B cell (primary cell): ENCODE data around the gene RAB22A. TPM values are rescaled to one million over a fixed set of nuclear protein-coding genes. Genes with fewer than 3 reads are reported as not detected.

Source experiments
- ATAC-seq: fragments of 200-7000 bp; cut with Tn5 transposase; one replicate; pipeline ENCODE4 v1.10.0; 2021; ENCODE audit warnings: low read depth, mild to moderate bottlenecking, moderate number of reproducible peaks, moderate library complexity
- CTCF ChIA-PET: fragments of 350-600 bp; sonication (Branson Sonifier 250); formaldehyde crosslinking; loops from one replicate; lab custom pipeline; 2021; ENCODE audit warnings: antibody characterized with exemption, inconsistent platforms; lab: Charles Lee
- POLR2A ChIA-PET: fragments of 350-600 bp; sonication (Branson Sonifier 250); formaldehyde crosslinking; loops from one replicate; lab custom pipeline; 2021; ENCODE audit warnings: antibody characterized with exemption; lab: Charles Lee
- DNase-seq: peaks from one replicate; pipeline ENCODE4 v3.0.0; 2013
- H2AFZ ChIP-seq: 2 replicates; pipeline ENCODE4 v1.6.1; 2012; ENCODE audit warnings: mild to moderate bottlenecking, low read depth, low read length; ENCODE audit not compliant: insufficient read depth, poor library complexity, severe bottlenecking
- H3K27ac ChIP-seq, 2 donors: 1 replicate in 1 of 2; 2 replicates in 1 of 2; pipeline ENCODE4 v1.5.1; 2012 to 2013; ENCODE audit warnings: low read length in 2 of 2, mild to moderate bottlenecking in 2 of 2, moderate library complexity in 1 of 2
- H3K27me3 ChIP-seq, 4 experiments: fragments of 200-600 bp in 1 of 4; sonication (generic) in 1 of 4; replicated peaks in 1 of 4; 1 replicate in 2 of 4; 2 replicates in 2 of 4; pipeline versions ENCODE4 v1.6.1 to v1.7.0; 2013 to 2016; ENCODE audit warnings: low read length in 3 of 4, mild to moderate bottlenecking in 2 of 4, mixed read lengths in 1 of 4, moderate library complexity in 1 of 4; ENCODE audit not compliant: insufficient read depth in 4 of 4, control insufficient read depth in 3 of 4; ENCODE audit errors: control extremely low read depth in 1 of 4
- H3K36me3 ChIP-seq, 2 experiments: replicated peaks in 1 of 2; 1 replicate in 1 of 2; 2 replicates in 1 of 2; pipeline versions ENCODE4 v1.6.1 to v1.7.1; 2013; ENCODE audit warnings: low read length in 1 of 2; ENCODE audit not compliant: insufficient read depth in 2 of 2, control insufficient read depth in 1 of 2; ENCODE audit errors: control extremely low read depth in 1 of 2, extremely low read depth in 1 of 2
- H3K4me1 ChIP-seq, 2 donors: fragments of 200-600 bp in 1 of 2; sonication (generic) in 1 of 2; 1 replicate in 1 of 2; 2 replicates in 1 of 2; pipeline versions ENCODE4 v1.5.1 to v1.6.1; 2013 to 2017; ENCODE audit warnings: low read length in 2 of 2; ENCODE audit not compliant: control insufficient read depth in 2 of 2, insufficient read depth in 2 of 2
- H3K4me2 ChIP-seq: replicated peaks from 2 replicates; pipeline ENCODE3; 2012; ENCODE audit warnings: mild to moderate bottlenecking, low read depth, low read length; ENCODE audit not compliant: poor library complexity, severe bottlenecking
- H3K4me3 ChIP-seq, 5 experiments: fragments of 200-600 bp in 1 of 5; sonication (generic) in 1 of 5; 1 replicate in 3 of 5; 2 replicates in 2 of 5; pipeline versions ENCODE4 v1.5.1 to v1.7.0; 2011 to 2016; ENCODE audit warnings: low read length in 4 of 5, mild to moderate bottlenecking in 4 of 5, low read depth in 2 of 5, control low read depth in 1 of 5, moderate library complexity in 1 of 5; ENCODE audit not compliant: insufficient read depth in 1 of 5; ENCODE audit errors: control extremely low read depth in 1 of 5, extremely low read depth in 1 of 5
- H3K79me2 ChIP-seq: fragments of 200-600 bp; sonication (generic); one replicate; pipeline ENCODE4 v1.6.0; 2016; ENCODE audit warnings: low read length; ENCODE audit not compliant: control insufficient read depth, insufficient read depth
- H3K9ac ChIP-seq: fragments of 200-600 bp; sonication (generic); 2 replicates; pipeline ENCODE4 v1.6.1; 2017; ENCODE audit warnings: mild to moderate bottlenecking, low read length, moderate library complexity
- H3K9me3 ChIP-seq, 3 donors: one replicate each; pipeline versions ENCODE4 v1.6.1 to v1.7.1; 2013; ENCODE audit warnings: low read length in 2 of 3; ENCODE audit not compliant: control insufficient read depth in 2 of 3, insufficient read depth in 1 of 3; ENCODE audit errors: control extremely low read depth in 1 of 3
- H4K20me1 ChIP-seq: 2 replicates; pipeline ENCODE4 v1.6.0; 2012; ENCODE audit warnings: mild to moderate bottlenecking, low read length; ENCODE audit not compliant: insufficient read depth, control insufficient read depth, poor library complexity, severe bottlenecking
- H3K27ac Mint-ChIP-seq: one replicate; pipeline ENCODE4 v1.8.0; 2021; ENCODE audit warnings: mixed read lengths
- H3K27me3 Mint-ChIP-seq: one replicate; pipeline ENCODE4 v1.8.0; 2021; ENCODE audit warnings: mixed read lengths
- H3K4me1 Mint-ChIP-seq: one replicate; pipeline ENCODE4 v1.8.0; 2021; ENCODE audit warnings: mixed read lengths
- H3K4me3 Mint-ChIP-seq: one replicate; pipeline ENCODE4 v1.8.0; 2021; ENCODE audit warnings: mixed read lengths
- H3K9me3 Mint-ChIP-seq: one replicate; pipeline ENCODE4 v1.8.0; 2022; ENCODE audit warnings: mixed read lengths; ENCODE audit not compliant: insufficient read depth
- EZH2 ChIP-seq: IDR thresholded peaks from 2 replicates; pipeline ENCODE4 v1.6.1; 2012; ENCODE audit warnings: borderline replicate concordance, low read depth, mild to moderate bottlenecking, moderate library complexity, low read length; ENCODE audit not compliant: insufficient read depth, poor library complexity, severe bottlenecking
- WGBS: methylation state at CpG from one replicate; pipeline ENCODE4 v1.1.5; 2013; ENCODE audit warnings: missing lambda C conversion rate; ENCODE audit not compliant: insufficient coverage; 5-methylcytosine and 5-hydroxymethylcytosine counted together
- intact Hi-C: fragments of 100-400 bp; cut with micrococcal nuclease; formaldehyde crosslinking; loops from one replicate; pipeline ENCODE4 v1.10.0; 2022
- polyA plus RNA-seq: library from polyadenylated mRNA; depleted of rRNA; stranded (reverse); fragments of >200 nt; gene quantifications from 2 replicates; pipeline ENCODE4 v1.2.3, GENCODE V29; 2012
- total RNA-seq, 2 donors: library from RNA; stranded (reverse); fragments of 120-200 nt in 1 of 2; gene quantifications; 1 replicate in 1 of 2; 2 replicates in 1 of 2; pipeline versions ENCODE4 v1.2.3 to v1.2.4, GENCODE V29; 2013 to 2022
- TF ChIP-seq, protein P1 (sequence below): fragments of 200-600 bp; IDR thresholded peaks from one replicate; pipeline ENCODE4 v1.8.0; 2022; ENCODE audit warnings: antibody characterized with exemption, mild to moderate bottlenecking

RAB22A gene
- total and polyA plus RNA-seq, 2 donors (not counting 1 experiment from before 2014, with no cell fraction given) = 7.5 to 21.1 TPM

DNA sequence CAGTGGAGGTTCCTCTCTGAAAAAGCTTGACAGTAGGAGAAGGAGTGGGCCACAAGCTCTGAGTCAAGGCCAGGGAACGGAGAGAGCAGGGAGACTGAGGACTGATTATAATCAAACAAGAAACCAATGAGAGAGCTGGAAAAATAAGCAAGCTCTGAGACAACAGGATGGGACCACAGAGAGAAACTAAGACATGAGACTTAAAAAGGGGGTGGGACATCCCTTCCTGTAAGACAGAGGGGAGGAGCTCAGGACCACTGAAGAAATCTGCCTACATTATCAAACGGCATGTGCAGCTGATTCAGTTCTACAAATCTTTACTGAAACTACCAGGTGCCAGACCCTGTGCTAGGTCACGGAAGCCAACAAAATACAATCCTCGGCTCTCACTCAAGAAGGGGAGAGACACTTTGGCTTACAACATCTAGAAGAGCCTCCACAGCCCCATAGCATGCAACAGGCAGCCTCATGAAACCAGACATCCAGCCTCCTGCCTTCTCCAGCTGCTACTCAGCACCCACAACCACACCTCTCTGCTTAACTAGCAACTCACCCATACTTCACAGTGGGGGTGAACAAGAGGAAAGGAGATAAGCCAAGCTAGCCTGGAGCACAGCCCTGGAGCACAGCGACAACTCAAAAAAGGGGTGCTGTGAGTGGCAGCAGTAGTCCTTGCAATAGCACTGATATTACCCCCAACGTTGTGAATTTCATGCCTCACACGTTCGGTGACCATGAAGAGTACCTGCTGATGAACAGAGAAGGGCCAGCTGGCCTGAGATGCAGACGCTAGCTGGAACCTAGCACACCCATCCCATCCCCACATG, 41.9 kb upstream of the RAB22A start:
- Histone ChIP-seq H3K4me2 (no peak overlapping the region), H4K20me1 (peaks cover 6% of the 10 kb centered on the region), H3K4me1 (no peaks in the 10 kb centered on the region), H3K36me3 (peaks cover 0 to 81% of the 10 kb centered on the region in 2 experiments), H3K9me3 (no peaks in the 10 kb centered on the region), H3K27ac (no peak overlapping the region), H2AFZ (no peak overlapping the region), H3K4me3 (no peak overlapping the region), H3K27me3 (no peaks in the 10 kb centered on the region), H3K9ac (no peak overlapping the region), H3K79me2 (peaks cover 11% of the 10 kb centered on the region)
- intact Hi-C loops = no loop called here
- no peaks in the 10 kb centered on the region for H3K4me1 Mint-ChIP-seq
- no peaks in the 10 kb centered on the region for H3K9me3 Mint-ChIP-seq
- no peak for ATAC-seq
- ChIA-PET CTCF (interaction anchor here (0.6 kb wide), 1 partner anchor 28 kb away, joined by 7 read pairs; no protein-coding TSS in a partner anchor), POLR2A (no interaction called here)
- H3K27me3 Mint-ChIP-seq = no peaks in the 10 kb centered on the region
- H3K4me3 Mint-ChIP-seq = no peak overlapping the region
- no peak for TF ChIP-seq EZH2
- TF ChIP-seq, protein P1, sequence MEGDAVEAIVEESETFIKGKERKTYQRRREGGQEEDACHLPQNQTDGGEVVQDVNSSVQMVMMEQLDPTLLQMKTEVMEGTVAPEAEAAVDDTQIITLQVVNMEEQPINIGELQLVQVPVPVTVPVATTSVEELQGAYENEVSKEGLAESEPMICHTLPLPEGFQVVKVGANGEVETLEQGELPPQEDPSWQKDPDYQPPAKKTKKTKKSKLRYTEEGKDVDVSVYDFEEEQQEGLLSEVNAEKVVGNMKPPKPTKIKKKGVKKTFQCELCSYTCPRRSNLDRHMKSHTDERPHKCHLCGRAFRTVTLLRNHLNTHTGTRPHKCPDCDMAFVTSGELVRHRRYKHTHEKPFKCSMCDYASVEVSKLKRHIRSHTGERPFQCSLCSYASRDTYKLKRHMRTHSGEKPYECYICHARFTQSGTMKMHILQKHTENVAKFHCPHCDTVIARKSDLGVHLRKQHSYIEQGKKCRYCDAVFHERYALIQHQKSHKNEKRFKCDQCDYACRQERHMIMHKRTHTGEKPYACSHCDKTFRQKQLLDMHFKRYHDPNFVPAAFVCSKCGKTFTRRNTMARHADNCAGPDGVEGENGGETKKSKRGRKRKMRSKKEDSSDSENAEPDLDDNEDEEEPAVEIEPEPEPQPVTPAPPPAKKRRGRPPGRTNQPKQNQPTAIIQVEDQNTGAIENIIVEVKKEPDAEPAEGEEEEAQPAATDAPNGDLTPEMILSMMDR = no peak
- WGBS = 88% methylated on average over 8 of the region's 9 CpGs
- DNase-seq = no peak
- H3K27ac Mint-ChIP-seq = no peak overlapping the region

DNA sequence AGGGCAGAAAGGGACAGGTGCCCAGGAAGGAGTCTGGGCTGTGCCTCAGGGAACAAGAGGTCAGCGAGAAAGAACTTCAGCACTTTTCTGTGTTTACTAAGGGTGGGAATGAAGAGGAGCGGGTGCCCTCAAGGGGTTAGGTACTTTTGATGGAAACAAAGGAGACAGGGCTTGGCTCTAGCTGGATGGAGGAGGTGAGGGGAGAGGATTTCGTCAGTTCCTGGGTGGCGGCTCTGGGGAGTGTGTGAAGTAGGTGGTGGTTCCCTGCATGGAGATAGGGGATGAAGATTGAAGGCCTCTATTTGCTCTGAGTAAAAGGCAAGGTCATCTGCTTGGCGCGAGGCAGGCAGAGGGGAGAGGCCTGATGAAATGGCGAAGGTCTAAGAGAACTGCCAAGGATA, 41.1 kb upstream of the RAB22A start:
- Histone ChIP-seq H3K4me3 (no peak overlapping the region), H4K20me1 (peaks cover 6% of the 10 kb centered on the region), H3K79me2 (peaks cover 19% of the 10 kb centered on the region), H2AFZ (no peak overlapping the region), H3K27ac (no peak overlapping the region), H3K4me2 (no peak overlapping the region), H3K27me3 (no peaks in the 10 kb centered on the region), H3K36me3 (peaks cover 0 to 75% of the 10 kb centered on the region in 2 experiments), H3K9me3 (no peaks in the 10 kb centered on the region), H3K4me1 (no peaks in the 10 kb centered on the region), H3K9ac (no peak overlapping the region)
- ChIA-PET POLR2A (no interaction called here), CTCF (no interaction called here)
- WGBS = 97% methylated on average over 7 of the region's 7 CpGs
- no peaks in the 10 kb centered on the region for H3K4me1 Mint-ChIP-seq
- TF ChIP-seq, protein P1 = no peak
- TF ChIP-seq EZH2 = no peak
- H3K9me3 Mint-ChIP-seq = no peaks in the 10 kb centered on the region
- no peak overlapping the region for H3K27ac Mint-ChIP-seq
- DNase-seq (no peak), ATAC-seq (no peak)
- intact Hi-C loops = no loop called here
- H3K27me3 Mint-ChIP-seq = no peaks in the 10 kb centered on the region
- H3K4me3 Mint-ChIP-seq = no peak overlapping the region
